Renal cortex interstitium (tissue), 11 donors: ENCODE measurements around the gene SNX20. TPM values are rescaled to one million over a fixed set of nuclear protein-coding genes. Genes with fewer than 3 reads are reported as not detected.

Experiments
- DNase-seq, 11 donors: peaks; one replicate each; pipeline ENCODE4 v3.0.0-alpha.2; 2013; ENCODE audit warnings: low read depth in 9 of 11, low spot score in 4 of 11; ENCODE audit errors: extremely low read depth in 1 of 11
- polyA plus RNA-seq, 3 donors: library from polyadenylated mRNA; unstranded; fragments of 120-200 nt; gene quantifications; one replicate each; pipeline ENCODE4 v1.2.1, GENCODE V29; 2013; ENCODE audit not compliant: insufficient read length in 3 of 3

Gene SNX20
- polyA plus RNA-seq, 3 donors = 0.36 to 0.85 (median 0.47) TPM

- no peak for DNase-seq
Measured at GRCh38 chr16:50688083-50688482, 7.0 kb upstream of the SNX20 start.

GRCh38 chr16:50685462-50686063, 4.5 kb upstream of the SNX20 start:
- no peak for DNase-seq

GRCh38 chr16:50684823-50685461, 3.8 kb upstream of the SNX20 start:
- no peak for DNase-seq

GRCh38 chr16:50683689-50684374, 2.7 kb upstream of the SNX20 start:
- DNase-seq = no peak

GRCh38 chr16:50680556-50680893, 587 bp downstream of the SNX20 start:
- DNase-seq = no peak

- no peak for DNase-seq
Measured at GRCh38 chr16:50679676-50680555, 1.2 kb downstream of the SNX20 start.

GRCh38 chr16:50679266-50679665, 1.8 kb downstream of the SNX20 start:
- DNase-seq = no peak

GRCh38 chr16:50678531-50678930, 2.6 kb downstream of the SNX20 start:
- DNase-seq = no peak

- DNase-seq = no peak
Measured at GRCh38 chr16:50677351-50677750, 3.8 kb downstream of the SNX20 start.

- DNase-seq = no peak
Measured at GRCh38 chr16:50676684-50677225, 4.4 kb downstream of the SNX20 start.

GRCh38 chr16:50675686-50676610, 5.2 kb downstream of the SNX20 start:
- no peak for DNase-seq

- no peak for DNase-seq
Measured at GRCh38 chr16:50674831-50675230, 6.3 kb downstream of the SNX20 start.

- no peak for DNase-seq
Measured at GRCh38 chr16:50673496-50674275, 7.4 kb downstream of the SNX20 start.

- no peak for DNase-seq
Measured at GRCh38 chr16:50671644-50672260, 9.4 kb downstream of the SNX20 start.

GRCh38 chr16:50670476-50670875, 10.6 kb downstream of the SNX20 start:
- no peak for DNase-seq

GRCh38 chr16:50669741-50670140, 11.4 kb downstream of the SNX20 start:
- DNase-seq = no peak

- no peak for DNase-seq
Measured at GRCh38 chr16:50668368-50669008, 12.6 kb downstream of the SNX20 start.
